HEK293 (cell line): ENCODE data around the gene ARMH3.

Source experiments
- CTCF ChIA-PET: fragments of 350-600 bp; formaldehyde crosslinking; extraction: SDS; loops from one replicate; lab custom pipeline; 2021; ENCODE audit warnings: antibody characterized with exemption; lab: Yijun Ruan, JAX
- POLR2A ChIA-PET: fragments of 300-600 bp; formaldehyde crosslinking; extraction: SDS; loops from one replicate; lab custom pipeline; 2020; ENCODE audit warnings: antibody characterized with exemption, inconsistent platforms; lab: Yijun Ruan, JAX
- H3K27ac ChIP-seq: fragments of 200-500 bp; sonication (Bioruptor generic); 2 replicates; pipeline ENCODE4 v1.5.1; 2014; ENCODE audit warnings: low read depth, low read length, control low read depth, inconsistent platforms; ENCODE audit errors: extremely low read depth
- H3K36me3 ChIP-seq, 2 experiments: fragments of 200-500 bp in 1 of 2; sonication (Bioruptor generic) in 1 of 2; 1 replicate in 1 of 2; 2 replicates in 1 of 2; pipeline ENCODE4 v1.5.1; 2014 to 2017; ENCODE audit warnings: inconsistent platforms in 2 of 2, low read length in 2 of 2; ENCODE audit not compliant: control insufficient read depth in 2 of 2, insufficient read depth in 1 of 2
- H3K4me1 ChIP-seq: fragments of 200-500 bp; sonication (Bioruptor generic); 2 replicates; pipeline ENCODE4 v1.5.1; 2014; ENCODE audit warnings: mild to moderate bottlenecking, low read length, inconsistent platforms; ENCODE audit not compliant: control insufficient read depth, insufficient read depth
- H3K4me3 ChIP-seq: 2 replicates; pipeline ENCODE4 v1.5.1; 2011; ENCODE audit warnings: low read depth, mild to moderate bottlenecking, control low read depth, low read length, moderate library complexity
- H3K9me3 ChIP-seq: fragments of 200-500 bp; sonication (Bioruptor generic); 2 replicates; pipeline ENCODE4 v1.5.1; 2014; ENCODE audit warnings: low read depth, low read length, inconsistent platforms; ENCODE audit not compliant: control insufficient read depth, insufficient read depth
- EGR2 ChIP-seq: fragments of 450-650 bp; formaldehyde crosslinking; IDR thresholded peaks from 2 replicates; pipeline ENCODE4 v1.5.1; 2016; ENCODE audit warnings: low read depth, missing biosample characterization, missing genetic modification characterization
- HOXC10 ChIP-seq: sonication (generic); formaldehyde crosslinking; IDR thresholded peaks from 2 replicates; pipeline ENCODE4 v1.8.1; 2023; ENCODE audit warnings: mild to moderate bottlenecking, missing genetic modification reagents
- INSM2 ChIP-seq: fragments of 450-650 bp; formaldehyde crosslinking; IDR thresholded peaks from 2 replicates; pipeline ENCODE4 v1.5.1; 2016; ENCODE audit warnings: missing biosample characterization, missing genetic modification characterization
- KLF16 ChIP-seq: fragments of 450-650 bp; formaldehyde crosslinking; IDR thresholded peaks from 2 replicates; pipeline ENCODE4 v1.5.1; 2017; ENCODE audit warnings: missing biosample characterization, missing genetic modification characterization
- MZF1 ChIP-seq: fragments of 450-650 bp; formaldehyde crosslinking; IDR thresholded peaks from 2 replicates; pipeline ENCODE4 v1.5.1; 2017; ENCODE audit warnings: missing biosample characterization, missing genetic modification characterization, borderline replicate concordance
- PRDM1 ChIP-seq: fragments of 450-650 bp; formaldehyde crosslinking; IDR thresholded peaks from 2 replicates; pipeline ENCODE4; 2016; ENCODE audit warnings: missing biosample characterization, missing genetic modification characterization
- WT1 ChIP-seq: fragments of 450-650 bp; formaldehyde crosslinking; IDR thresholded peaks from 2 replicates; pipeline ENCODE4 v1.5.1; 2016; ENCODE audit warnings: missing biosample characterization, missing genetic modification characterization
- ZBTB17 ChIP-seq: fragments of 450-650 bp; formaldehyde crosslinking; IDR thresholded peaks from 2 replicates; pipeline ENCODE4 v1.5.1; 2016; ENCODE audit warnings: missing biosample characterization, missing genetic modification characterization
- ZBTB20 ChIP-seq: fragments of 450-650 bp; formaldehyde crosslinking; IDR thresholded peaks from 2 replicates; pipeline ENCODE4 v1.5.1; 2016; ENCODE audit warnings: missing biosample characterization, missing genetic modification characterization
- ZBTB8A ChIP-seq: fragments of 450-650 bp; formaldehyde crosslinking; IDR thresholded peaks from 2 replicates; pipeline ENCODE4 v1.5.1; 2016; ENCODE audit warnings: missing biosample characterization, missing genetic modification characterization
- ZNF114 ChIP-seq: fragments of 450-650 bp; formaldehyde crosslinking; IDR thresholded peaks from 2 replicates; pipeline ENCODE4 v1.5.0; 2017; ENCODE audit warnings: missing biosample characterization, missing genetic modification characterization
- ZNF146 ChIP-seq: fragments of 450-650 bp; formaldehyde crosslinking; IDR thresholded peaks from 2 replicates; pipeline ENCODE4 v1.5.1; 2016; ENCODE audit warnings: missing biosample characterization, missing genetic modification characterization
- ZNF155 ChIP-seq: fragments of 450-650 bp; formaldehyde crosslinking; IDR thresholded peaks from 2 replicates; pipeline ENCODE4 v1.5.1; 2016; ENCODE audit warnings: missing biosample characterization, missing genetic modification characterization
- ZNF16 ChIP-seq: fragments of 450-650 bp; formaldehyde crosslinking; IDR thresholded peaks from 2 replicates; pipeline ENCODE4 v1.5.1; 2016; ENCODE audit warnings: low read depth, missing biosample characterization, missing genetic modification characterization
- ZNF184 ChIP-seq: fragments of 450-650 bp; IDR thresholded peaks from 2 replicates; pipeline ENCODE4 v1.5.1; 2018; ENCODE audit warnings: missing biosample characterization, mild to moderate bottlenecking, missing genetic modification characterization
- ZNF19 ChIP-seq: fragments of 450-650 bp; formaldehyde crosslinking; IDR thresholded peaks from 2 replicates; pipeline ENCODE4; 2016; ENCODE audit warnings: missing biosample characterization, missing genetic modification characterization, low read depth
- ZNF292 ChIP-seq: fragments of 450-650 bp; formaldehyde crosslinking; IDR thresholded peaks from 2 replicates; pipeline ENCODE4 v1.5.1; 2016; ENCODE audit warnings: low read depth, missing biosample characterization, missing genetic modification characterization, borderline replicate concordance
- ZNF423 ChIP-seq: fragments of 450-650 bp; formaldehyde crosslinking; IDR thresholded peaks from 2 replicates; pipeline ENCODE4 v1.5.1; 2016; ENCODE audit warnings: missing biosample characterization, missing genetic modification characterization
- ZNF433 ChIP-seq: fragments of 450-650 bp; formaldehyde crosslinking; IDR thresholded peaks from 2 replicates; pipeline ENCODE4 v1.5.1; 2016; ENCODE audit warnings: missing biosample characterization, missing genetic modification characterization, low read depth
- ZNF549 ChIP-seq: fragments of 450-650 bp; IDR thresholded peaks from 2 replicates; pipeline ENCODE4 v1.5.1; 2018; ENCODE audit warnings: missing biosample characterization, missing genetic modification characterization, mild to moderate bottlenecking, inconsistent platforms, moderate library complexity
- ZNF580 ChIP-seq: fragments of 450-650 bp; formaldehyde crosslinking; IDR thresholded peaks from 2 replicates; pipeline ENCODE4 v1.5.1; 2016; ENCODE audit warnings: missing biosample characterization, missing genetic modification characterization
- ZNF600 ChIP-seq: fragments of 450-650 bp; formaldehyde crosslinking; IDR thresholded peaks from 2 replicates; pipeline ENCODE4 v1.5.1; 2016; ENCODE audit warnings: missing biosample characterization, missing genetic modification characterization
- ZNF621 ChIP-seq: fragments of 450-650 bp; formaldehyde crosslinking; IDR thresholded peaks from 2 replicates; pipeline ENCODE4 v1.5.1; 2017; ENCODE audit warnings: missing biosample characterization, missing genetic modification characterization
- ZNF629 ChIP-seq: fragments of 450-650 bp; formaldehyde crosslinking; IDR thresholded peaks from 2 replicates; pipeline ENCODE4 v1.5.1; 2017; ENCODE audit warnings: missing biosample characterization, missing genetic modification characterization
- ZNF645 ChIP-seq: fragments of 450-650 bp; formaldehyde crosslinking; IDR thresholded peaks from 2 replicates; pipeline ENCODE4; 2016; ENCODE audit warnings: missing biosample characterization, missing genetic modification characterization
- ZNF660 ChIP-seq: fragments of 450-650 bp; IDR thresholded peaks from 2 replicates; pipeline ENCODE4 v1.5.1; 2018; ENCODE audit warnings: missing biosample characterization, mild to moderate bottlenecking, missing genetic modification characterization
- ZNF664 ChIP-seq: fragments of 450-650 bp; formaldehyde crosslinking; IDR thresholded peaks from 2 replicates; pipeline ENCODE4 v1.5.1; 2016; ENCODE audit warnings: missing biosample characterization, missing genetic modification characterization
- ZNF670 ChIP-seq: fragments of 450-650 bp; formaldehyde crosslinking; IDR thresholded peaks from 2 replicates; pipeline ENCODE4 v1.5.1; 2016; ENCODE audit warnings: missing biosample characterization, missing genetic modification characterization, low read depth
- ZNF692 ChIP-seq: fragments of 450-650 bp; formaldehyde crosslinking; IDR thresholded peaks from 2 replicates; pipeline ENCODE4 v1.5.1; 2016; ENCODE audit warnings: missing biosample characterization, missing genetic modification characterization
- ZSCAN18 ChIP-seq: fragments of 450-650 bp; formaldehyde crosslinking; IDR thresholded peaks from 2 replicates; pipeline ENCODE4 v1.5.1; 2016; ENCODE audit warnings: missing biosample characterization, missing genetic modification characterization
- ZSCAN23 ChIP-seq: fragments of 450-650 bp; formaldehyde crosslinking; IDR thresholded peaks from 2 replicates; pipeline ENCODE4 v1.5.1; 2016; ENCODE audit warnings: missing biosample characterization, missing genetic modification characterization
- ZSCAN30 ChIP-seq: fragments of 450-650 bp; IDR thresholded peaks from 2 replicates; pipeline ENCODE4 v1.5.1; 2018; ENCODE audit warnings: missing biosample characterization, mild to moderate bottlenecking, missing genetic modification characterization, moderate library complexity

Gene ARMH3

GRCh38 chr10:101901340-101901739, 154.6 kb downstream of the ARMH3 start (continued):
- TF ChIP-seq INSM2 (tag by site-specific recombination) = no peak
- no peak for TF ChIP-seq ZNF155 (tag by site-specific recombination)
- TF ChIP-seq ZNF580 (tag by site-specific recombination) = no peak
- no peak for TF ChIP-seq ZNF670 (tag by site-specific recombination)
- no peak for TF ChIP-seq ZNF621
- TF ChIP-seq, all 188 proteins: peak for 0

- CTCF ChIA-PET = interaction anchor here (0.8 to 4.6 kb wide), 8 partner anchors 7 to 175 kb away, joined by 3 to 25 read pairs (median 6); no protein-coding TSS in a partner anchor
- POLR2A ChIA-PET = interaction anchor here (1.6 kb wide), 1 partner anchor 57 kb away, joined by 5 read pairs; no protein-coding TSS in a partner anchor
- peaks cover 26% of the 10 kb centered on the region for H3K4me1 ChIP-seq
- no peak overlapping the region for H3K4me3 ChIP-seq
- H3K36me3 ChIP-seq = peaks cover 0 to 2% of the 10 kb centered on the region in 2 experiments; a peak in 1 of 3 replicates
- H3K9me3 ChIP-seq = no peaks in the 10 kb centered on the region
- H3K27ac ChIP-seq = no peak overlapping the region; the same call in 1 of the 2 replicates
- TF ChIP-seq ZSCAN18 (tag by site-specific recombination) (no peak), EGR2 (tag by site-specific recombination) (no peak), ZNF184 (tag by site-specific recombination) (0 out of 2 replicates have a peak, but pooled peaks have one; percentile 10), ZNF423 (tag by site-specific recombination) (no peak), ZNF19 (tag by site-specific recombination) (no peak), KLF16 (tag by site-specific recombination) (no peak), ZNF600 (no peak), ZBTB20 (0 out of 2 replicates have a peak, but pooled peaks have one; percentile 30), ZBTB8A (tag by site-specific recombination) (no peak), ZNF692 (0 out of 2 replicates have a peak, but pooled peaks have one; percentile 31), PRDM1 (tag by site-specific recombination) (peak; percentile 38; the same call in 1 of the 2 replicates), ZNF645 (tag by site-specific recombination) (no peak), ZNF629 (no peak), ZNF292 (tag by site-specific recombination) (no peak), WT1 (peak; percentile 35; the same call in 1 of the 2 replicates), ZNF114 (tag by site-specific recombination) (no peak), ZNF549 (tag by site-specific recombination) (no peak), ZBTB17 (tag by site-specific recombination) (peak; percentile 24; the same call in 1 of the 2 replicates), MZF1 (peak; percentile 72; the same call in 1 of the 2 replicates), ZNF16 (tag by site-specific recombination) (no peak), ZNF146 (tag by site-specific recombination) (no peak), ZSCAN30 (tag by site-specific recombination) (no peak), ZNF664 (no peak), ZSCAN23 (tag by site-specific recombination) (no peak), ZNF660 (tag by site-specific recombination) (no peak), ZNF433 (tag by site-specific recombination) (no peak), ZNF621 (no peak), HOXC10 (CRISPR knock-in tag) (no peak)
Observed at GRCh38 chr10:101897633-101898032, 158.3 kb downstream of the ARMH3 start.
